Esophagus squamous epithelium (tissue), 4 donors: ENCODE data around the gene BCL2L13.

ENCODE experiments used
- CTCF ChIP-seq, 6 experiments: fragments of 450-650 bp in 4 of 6; fragments of 200-600 bp in 2 of 6; sonication (generic) in 2 of 6; IDR thresholded peaks; one replicate each; pipeline ENCODE4 v1.5.1; 2016 to 2019; ENCODE audit warnings: antibody characterized with exemption in 6 of 6, mild to moderate bottlenecking in 4 of 6, moderate library complexity in 4 of 6
- POLR2A ChIP-seq, 4 donors: fragments of 450-650 bp; IDR thresholded peaks; one replicate each; pipeline ENCODE4 v1.6.1; 2017; ENCODE audit warnings: antibody characterized with exemption in 4 of 4, mild to moderate bottlenecking in 4 of 4, moderate library complexity in 3 of 4

GRCh38 chr22:17633998-17634323 lies 4.6 kb upstream of the BCL2L13 start:
- TF ChIP-seq POLR2A (IDR thresholded peaks at IDR 0.05) (no peak), CTCF (IDR thresholded peaks at IDR 0.05) (no peak)
